HG03045 (cell line): ENCODE measurements around the gene ARHGAP26.

ENCODE experiments used
- ATAC-seq: cut with Tn5 transposase; IDR thresholded peaks from one replicate; pipeline ENCODE4 v1.9.1; 2021; ENCODE audit warnings: mild to moderate bottlenecking, moderate library complexity; ENCODE audit not compliant: unreplicated experiment

Gene ARHGAP26

GRCh38 chr5:142810081-142810480 is 39.9 kb downstream of the ARHGAP26 start:
- no peak for ATAC-seq

- ATAC-seq: no peak
Observed at GRCh38 chr5:142810743-142811290, 40.6 kb downstream of the ARHGAP26 start.

GRCh38 chr5:142811866-142812557 is 41.8 kb downstream of the ARHGAP26 start:
- no peak for ATAC-seq

GRCh38 chr5:142813220-142813619 is 43.0 kb downstream of the ARHGAP26 start:
- no peak for ATAC-seq

- ATAC-seq: no peak
Observed at GRCh38 chr5:142814122-142814521, 43.9 kb downstream of the ARHGAP26 start.

GRCh38 chr5:142815469-142815868 is 45.3 kb downstream of the ARHGAP26 start:
- no peak for ATAC-seq

- ATAC-seq: no peak
Observed at GRCh38 chr5:142816531-142817430, 46.6 kb downstream of the ARHGAP26 start.

GRCh38 chr5:142817949-142818431 is 47.8 kb downstream of the ARHGAP26 start:
- ATAC-seq: no peak

- ATAC-seq: no peak
Observed at GRCh38 chr5:142819292-142819691, 49.1 kb downstream of the ARHGAP26 start.

- ATAC-seq: no peak
Observed at GRCh38 chr5:142819825-142820224, 49.6 kb downstream of the ARHGAP26 start.

GRCh38 chr5:142820447-142820846 is 50.3 kb downstream of the ARHGAP26 start:
- ATAC-seq: no peak

GRCh38 chr5:142821034-142821732 is 51.0 kb downstream of the ARHGAP26 start:
- no peak for ATAC-seq

- no peak for ATAC-seq
Observed at GRCh38 chr5:142821733-142822487, 51.7 kb downstream of the ARHGAP26 start.

GRCh38 chr5:142823126-142823525 is 52.9 kb downstream of the ARHGAP26 start:
- ATAC-seq: no peak

- ATAC-seq: no peak
Observed at GRCh38 chr5:142823806-142824205, 53.6 kb downstream of the ARHGAP26 start.

- no peak for ATAC-seq
Observed at GRCh38 chr5:142824391-142824790, 54.2 kb downstream of the ARHGAP26 start.

- ATAC-seq: no peak
Observed at GRCh38 chr5:142825378-142826089, 55.4 kb downstream of the ARHGAP26 start.

- ATAC-seq: no peak
Observed at GRCh38 chr5:142826093-142826492, 55.9 kb downstream of the ARHGAP26 start.

GRCh38 chr5:142826741-142827492 is 56.7 kb downstream of the ARHGAP26 start:
- ATAC-seq: no peak
